HepG2 (cell line): ENCODE data around the gene CACNA1C.

Source experiments
- CBX1 ChIP-seq: IDR thresholded peaks from one replicate; pipeline ENCODE4 v1.6.1; 2016; ENCODE audit warnings: antibody characterized with exemption, low read depth
- GABPA ChIP-seq, 2 experiments: IDR thresholded peaks; 2 replicates each; pipeline ENCODE4 v1.6.1; 2011 to 2016; ENCODE audit warnings: low read depth in 2 of 2, low read length in 1 of 2, missing biosample characterization in 1 of 2, missing genetic modification characterization in 1 of 2
- LCORL ChIP-seq, 2 experiments: fragments of 450-650 bp in 1 of 2; sonication (generic) in 1 of 2; formaldehyde crosslinking in 1 of 2; IDR thresholded peaks; 2 replicates each; pipeline versions ENCODE4 v1.5.0 to v1.6.1; 2017 to 2020; ENCODE audit warnings: antibody characterized with exemption in 1 of 2, missing genetic modification reagents in 1 of 2
- SMARCC2 ChIP-seq: fragments of 450-650 bp; IDR thresholded peaks from 2 replicates; pipeline ENCODE4 v1.6.1; 2017; ENCODE audit warnings: antibody characterized with exemption, mild to moderate bottlenecking
- TCF7L2 ChIP-seq: IDR thresholded peaks from 2 replicates; pipeline ENCODE4 v1.6.1; 2011; ENCODE audit warnings: mild to moderate bottlenecking, low read depth, low read length, moderate library complexity
- ZBTB7A ChIP-seq: sonication (generic); formaldehyde crosslinking; IDR thresholded peaks from 2 replicates; pipeline ENCODE4 v1.8.0; 2022; ENCODE audit warnings: mild to moderate bottlenecking, missing genetic modification reagents
- TF ChIP-seq, protein P1 (sequence below): sonication (generic); formaldehyde crosslinking; IDR thresholded peaks from 2 replicates; pipeline ENCODE4 v1.5.0; 2020; ENCODE audit warnings: mild to moderate bottlenecking, missing genetic modification reagents, moderate library complexity

- TF ChIP-seq TCF7L2 (no peak), ZBTB7A (CRISPR knock-in tag) (no peak), GABPA (IDR thresholded peaks at IDR 0.05; ENCODE audit: low read depth, low read length) (no peak), GABPA (CRISPR knock-in tag; IDR thresholded peaks at IDR 0.05; ENCODE audit: low read depth) (no peak), CBX1 (no peak), SMARCC2 (no peak), LCORL (IDR thresholded peaks at IDR 0.05) (no peak), LCORL (CRISPR knock-in tag; IDR thresholded peaks at IDR 0.05) (no peak)
- TF ChIP-seq, protein P1, sequence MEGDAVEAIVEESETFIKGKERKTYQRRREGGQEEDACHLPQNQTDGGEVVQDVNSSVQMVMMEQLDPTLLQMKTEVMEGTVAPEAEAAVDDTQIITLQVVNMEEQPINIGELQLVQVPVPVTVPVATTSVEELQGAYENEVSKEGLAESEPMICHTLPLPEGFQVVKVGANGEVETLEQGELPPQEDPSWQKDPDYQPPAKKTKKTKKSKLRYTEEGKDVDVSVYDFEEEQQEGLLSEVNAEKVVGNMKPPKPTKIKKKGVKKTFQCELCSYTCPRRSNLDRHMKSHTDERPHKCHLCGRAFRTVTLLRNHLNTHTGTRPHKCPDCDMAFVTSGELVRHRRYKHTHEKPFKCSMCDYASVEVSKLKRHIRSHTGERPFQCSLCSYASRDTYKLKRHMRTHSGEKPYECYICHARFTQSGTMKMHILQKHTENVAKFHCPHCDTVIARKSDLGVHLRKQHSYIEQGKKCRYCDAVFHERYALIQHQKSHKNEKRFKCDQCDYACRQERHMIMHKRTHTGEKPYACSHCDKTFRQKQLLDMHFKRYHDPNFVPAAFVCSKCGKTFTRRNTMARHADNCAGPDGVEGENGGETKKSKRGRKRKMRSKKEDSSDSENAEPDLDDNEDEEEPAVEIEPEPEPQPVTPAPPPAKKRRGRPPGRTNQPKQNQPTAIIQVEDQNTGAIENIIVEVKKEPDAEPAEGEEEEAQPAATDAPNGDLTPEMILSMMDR (CRISPR knock-in tag) = no peak
These were observed 289.1 kb downstream of the CACNA1C start for GRCh38 chr12:2341871-2342270.
